TTC549 (cell line): ENCODE data around the gene MED8.

Source experiments
- FAIRE-seq: peaks from 2 replicates; lab custom pipeline; 2012; peaks lifted over from hg19 to GRCh38; lab: Jason Lieb, UNC

MED8 gene

GRCh38 chr1:43334453-43335205, 55.0 kb downstream of the MED8 start:
- no peak for FAIRE-seq
